ENCODE results near the gene PEG3.

- no peak for TF ChIP-seq EZH2 (IDR thresholded peaks at IDR 0.05)
- no peak for TF ChIP-seq CTCF (IDR thresholded peaks at IDR 0.05)
- TF ChIP-seq EZH2phosphoT487 (IDR thresholded peaks at IDR 0.05), result no peak
Observed at GRCh38 chr19:56837004-56837403, 3.5 kb downstream of the PEG3 start.

Data from neural progenitor cell (in vitro differentiated cells).